ENCODE data around the gene JAK1. TPM values are rescaled to one million over a fixed set of nuclear protein-coding genes. Genes with fewer than 3 reads are reported as not detected.

Gene JAK1
- total and polyA plus RNA-seq, 2 of the 8 experiments (the other 6 are each of a cell fraction or from before 2014, with no cell fraction given): 7.8 to 24.5 TPM

DNA sequence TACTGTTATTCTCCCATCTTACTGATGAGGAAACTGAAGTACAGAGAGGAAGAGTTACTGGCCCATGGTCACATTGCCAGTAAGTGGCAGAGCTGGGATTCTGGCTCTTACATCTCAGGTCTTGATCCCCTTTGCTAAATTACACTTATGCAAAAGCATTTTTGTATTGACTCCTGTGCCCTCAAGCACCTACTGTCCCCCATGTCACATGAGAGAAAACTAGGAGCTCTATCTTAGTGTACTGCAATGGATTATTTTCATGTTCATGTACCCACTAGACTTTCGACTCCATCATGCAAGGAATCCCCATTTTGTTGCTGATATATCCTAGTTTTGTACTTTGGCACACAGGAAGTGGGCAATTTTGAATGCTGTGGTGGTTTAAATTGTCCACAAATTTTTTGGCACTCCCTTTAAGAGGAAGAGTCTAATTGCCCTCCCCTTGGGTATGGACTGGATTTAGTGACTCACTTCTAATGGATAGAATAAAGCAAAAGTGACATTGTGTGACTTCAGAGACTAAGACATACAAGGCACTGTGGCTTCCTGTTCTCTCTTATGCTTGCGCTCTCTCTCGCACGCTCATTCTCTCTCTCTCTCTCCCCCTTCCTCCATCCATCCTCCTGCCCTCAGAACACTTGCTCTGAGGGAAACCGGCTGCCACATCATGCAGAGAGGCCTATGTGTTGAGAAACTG, 43.5 kb upstream of the JAK1 start:
- Histone ChIP-seq H2AFZ (ENCODE audit: low read length) (no peak overlapping the region), H3K36me3 (ENCODE audit: control insufficient read depth in 2 of 4, insufficient read depth in 4 of 4, low read length in 3 of 4) (no peaks in the 10 kb centered on the region), H4K5ac (ENCODE audit: insufficient read length, low read depth, low read length) (no peak overlapping the region), H2BK120ac (replicated peaks; ENCODE audit: low read depth, low read length) (no peak overlapping the region), H3K27me3 (replicated peaks in 1 of 4; ENCODE audit: control insufficient read depth in 3 of 4, extremely low read depth in 1 of 4, insufficient read depth in 3 of 4, low read length in 3 of 4) (peaks cover 0 to 2% (median 0%) of the 10 kb centered on the region in 4 experiments; a peak in 2 of 7 replicates), H3K4me3 (ENCODE audit: extremely low read depth in 1 of 4, insufficient read depth in 2 of 4, low read depth in 3 of 4, low read length in 4 of 4) (no peak overlapping the region), H3K18ac (ENCODE audit: extremely low read depth, low read length) (no peak overlapping the region), H2BK15ac (ENCODE audit: low read length) (peak overlapping the region; percentile 76; the same call in 1 of the 2 replicates), H2AK5ac (ENCODE audit: low read depth, low read length) (no peak overlapping the region), H2BK5ac (ENCODE audit: low read depth, low read length) (no peak overlapping the region), H3K79me1 (ENCODE audit: low read depth, low read length) (no peaks in the 10 kb centered on the region), H3K27ac (ENCODE audit: low read depth, low read length) (no peak overlapping the region), H3K14ac (ENCODE audit: insufficient read length) (no peak overlapping the region), H3K56ac (replicated peaks; ENCODE audit: insufficient read length, low read depth, low read length) (no peak overlapping the region), H3K9me3 (ENCODE audit: insufficient read depth in 2 of 2, low read depth in 1 of 2, low read length in 1 of 2) (no peaks in the 10 kb centered on the region), H3K4me2 (ENCODE audit: insufficient read depth in 1 of 2, low read depth in 2 of 2, low read length in 2 of 2) (no peak overlapping the region), H3K4me1 (replicated peaks in 1 of 4; ENCODE audit: control insufficient read depth in 3 of 4, insufficient read depth in 4 of 4, low read length in 3 of 4) (no peaks in the 10 kb centered on the region), H3K79me2 (ENCODE audit: control insufficient read depth in 1 of 2, insufficient read depth in 2 of 2, low read length in 2 of 2) (no peaks in the 10 kb centered on the region), H3K9ac (replicated peaks in 1 of 4; ENCODE audit: extremely low read depth in 1 of 4, low read depth in 3 of 4, low read length in 3 of 4) (no peak overlapping the region), H4K20me1 (replicated peaks in 1 of 2; ENCODE audit: control insufficient read depth in 1 of 2, insufficient read depth in 2 of 2, low read length in 2 of 2) (peaks cover 0 to 1% of the 10 kb centered on the region in 2 experiments), H4K8ac (ENCODE audit: extremely low read depth, insufficient read depth, low read length) (no peak overlapping the region; the same call in 1 of the 2 replicates), H2BK12ac (ENCODE audit: low read depth, low read length) (no peak overlapping the region), H2BK20ac (ENCODE audit: low read length) (no peak overlapping the region), H4K91ac (replicated peaks; ENCODE audit: insufficient read length, low read length) (no peak overlapping the region), H3K23ac (ENCODE audit: insufficient read length) (no peak overlapping the region), H3K4ac (replicated peaks; ENCODE audit: insufficient read length, low read depth, low read length) (no peak overlapping the region), H3K23me2 (ENCODE audit: low read depth, low read length) (no peaks in the 10 kb centered on the region)
- DNase-seq (ENCODE audit: low read depth in 1 of 2, low spot score in 2 of 2) (no peak), FAIRE-seq (no peak)
- WGBS, 2 experiments (ENCODE audit: extremely low coverage in 1 of 2, insufficient coverage in 1 of 2, insufficient read length in 1 of 2, insufficient replicate concordance in 2 of 2, low coverage in 1 of 2, low lambda C conversion rate in 2 of 2, missing lambda C conversion rate in 1 of 2): 96% methylated on average over 5 of the region's 5 CpGs; no CpG with 5 or more reads in 1 of the 2 experiments
- POLR2A ChIA-PET (ENCODE audit: partially characterized antibody): interaction anchor here (1.2 to 1.5 kb wide), 2 partner anchors 17 to 139 kb away, joined by 3 read pairs; no protein-coding TSS in a partner anchor
- CTCF ChIA-PET (ENCODE audit: partially characterized antibody): interaction anchor here (0.9 to 4.7 kb wide), 3 partner anchors 11 to 149 kb away, joined by 3 to 26 read pairs (median 3); no protein-coding TSS in a partner anchor
- TF ChIP-seq POLR2A (IDR thresholded peaks at IDR 0.05; ENCODE audit: control extremely low read depth in 1 of 2, low read depth in 2 of 2, low read length in 2 of 2): no peak
- TF ChIP-seq, protein P1, sequence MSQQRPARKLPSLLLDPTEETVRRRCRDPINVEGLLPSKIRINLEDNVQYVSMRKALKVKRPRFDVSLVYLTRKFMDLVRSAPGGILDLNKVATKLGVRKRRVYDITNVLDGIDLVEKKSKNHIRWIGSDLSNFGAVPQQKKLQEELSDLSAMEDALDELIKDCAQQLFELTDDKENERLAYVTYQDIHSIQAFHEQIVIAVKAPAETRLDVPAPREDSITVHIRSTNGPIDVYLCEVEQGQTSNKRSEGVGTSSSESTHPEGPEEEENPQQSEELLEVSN (IDR thresholded peaks at IDR 0.05): no peak
- no peak for TF ChIP-seq KDM4A (IDR thresholded peaks at IDR 0.05; ENCODE audit: low read depth, low read length, severe bottlenecking)
- TF ChIP-seq KDM1A (IDR thresholded peaks at IDR 0.05; ENCODE audit: borderline replicate concordance, low read length): no peak
- TF ChIP-seq BACH1 (IDR thresholded peaks at IDR 0.05; ENCODE audit: low read length): no peak
- no peak for TF ChIP-seq RFX5 (IDR thresholded peaks at IDR 0.05; ENCODE audit: borderline replicate concordance, low read depth, low read length)

Data from H1 (cell line).